Measurements from ENCODE around the gene ARMC9. TPM values are rescaled to one million over a fixed set of nuclear protein-coding genes. Genes with fewer than 3 reads are reported as not detected.
A peak's percentile ranks its signal among the peaks of the same experiment; 100 is the strongest.
"Not testable (repeated sequence)": the region's sequence is repeated elsewhere in the genome, so short reads cannot be mapped to it uniquely, and the experiment has no call there.

The ARMC9 gene
- total and polyA plus RNA-seq, 2 of the 13 experiments (the other 11 are each of a cell fraction or from before 2014, with no cell fraction given): 9.1 to 12.8 TPM

DNA sequence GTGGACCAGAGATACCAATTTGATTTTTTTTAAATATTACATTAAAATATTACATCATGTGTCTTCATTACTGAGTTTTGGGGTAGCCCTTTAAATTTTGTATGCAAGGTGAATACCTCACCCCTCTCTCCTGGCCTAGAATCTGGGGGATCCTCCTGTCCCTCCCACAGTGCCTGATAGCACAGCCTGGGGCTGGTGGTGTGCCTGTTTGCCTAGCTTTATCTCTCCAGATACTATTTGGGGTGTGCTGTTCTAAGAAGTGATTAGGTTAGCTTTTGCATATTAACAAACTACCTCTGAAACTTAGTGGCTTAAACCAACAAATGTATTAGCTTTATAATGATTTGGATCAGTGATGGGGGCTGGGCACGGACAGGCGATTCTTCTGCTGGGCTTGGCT, 176.3 kb downstream of the ARMC9 start:
- no peak for FAIRE-seq
- WGBS (ENCODE audit: low lambda C conversion rate): 100% methylated on average over 2 of the region's 2 CpGs
- Histone ChIP-seq H3K27ac (ENCODE audit: extremely low read length, insufficient read depth, low read length) (no peak overlapping the region), H3K9ac (ENCODE audit: insufficient read depth, low read depth, low read length) (no peak overlapping the region), H3K27me3 (ENCODE audit: control insufficient read depth in 1 of 2, insufficient read depth in 2 of 2, low read length in 2 of 2) (peaks cover 0 to 3% of the 10 kb centered on the region in 2 experiments; a peak in 1 of 5 replicates), H3K36me3 (replicated peaks in 1 of 2; ENCODE audit: control insufficient read depth in 1 of 2, insufficient read depth in 2 of 2, low read length in 2 of 2) (no peaks in the 10 kb centered on the region), H4K20me1 (ENCODE audit: insufficient read depth, low read length) (no peaks in the 10 kb centered on the region), H3K4me3 (replicated peaks in 1 of 3; ENCODE audit: insufficient read depth in 1 of 3, low read depth in 2 of 3, low read length in 3 of 3) (no peak overlapping the region), H3K9me3 (ENCODE audit: low read length) (no peaks in the 10 kb centered on the region), H2AFZ (ENCODE audit: low read length) (no peak overlapping the region), H3K79me2 (ENCODE audit: insufficient read depth, low read length) (no peaks in the 10 kb centered on the region), H3K4me2 (ENCODE audit: low read depth, low read length) (no peak overlapping the region), H3K4me1 (ENCODE audit: insufficient read depth, low read length) (peaks cover 21% of the 10 kb centered on the region)
- no peak for ATAC-seq
- in situ Hi-C loops (cut with HindIII; ENCODE audit: extremely low pct_ligation_motif_present, low pct_unique_long_range_greater_than_20kb): no loop called here
- BruUV-seq (replicated peaks): no TSS peak
- no peak for TF ChIP-seq ZNF710 (CRISPR knock-in tag; IDR thresholded peaks at IDR 0.05; ENCODE audit: borderline replicate concordance)
- TF ChIP-seq ZNF331 (CRISPR knock-in tag; IDR thresholded peaks at IDR 0.05): 0 out of 2 replicates have a peak, but pooled peaks have one; percentile 29
- intact Hi-C loops (cut with micrococcal nuclease; ENCODE audit: unreplicated experiment): no loop called here
- DNase-seq (ENCODE audit: low spot score): no peak
- ChIA-PET CTCF (ENCODE audit: low intra/inter-chr PET ratio, low total read pairs) (no interaction called here), POLR2A (interaction anchor here (1.0 kb wide), 1 partner anchor 90 kb away, joined by 3 read pairs; the partner anchor contains the start of gene NCL)

DNA sequence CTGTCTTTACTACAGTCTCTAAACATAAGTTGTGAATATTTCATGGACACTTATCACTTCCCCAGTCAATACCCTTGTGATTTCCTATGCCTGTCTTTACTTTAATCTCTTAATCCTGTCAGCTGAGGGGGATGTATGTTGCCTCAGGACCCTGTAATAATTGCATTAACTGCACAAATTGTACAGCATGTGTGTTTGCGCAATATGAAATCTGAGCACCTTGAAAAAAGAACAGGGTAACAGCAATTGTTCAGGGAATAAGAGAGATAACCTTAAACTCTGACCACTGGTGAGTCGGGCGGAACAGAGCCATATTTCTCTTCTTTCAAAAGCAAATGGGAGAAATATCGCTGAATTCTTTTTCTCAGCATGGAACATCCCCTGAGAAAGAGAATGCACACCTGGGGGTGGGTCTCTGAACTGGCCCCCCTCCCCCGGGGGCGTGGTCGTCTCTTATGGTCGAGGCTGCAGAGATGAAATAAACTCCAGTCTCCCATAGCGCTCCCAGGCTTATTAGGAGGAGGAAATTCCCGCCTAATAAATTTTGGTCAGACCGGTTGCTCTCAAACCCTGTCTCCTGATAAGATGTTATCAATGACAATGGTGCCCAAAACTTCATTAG, 177.7 kb downstream of the ARMC9 start:
- H3K4me2 ChIP-seq (ENCODE audit: low read depth, low read length); H3K27ac ChIP-seq (ENCODE audit: extremely low read length, insufficient read depth, low read length); POLR2A ChIA-PET; BruUV-seq (replicated peaks); in situ Hi-C loops (cut with HindIII; ENCODE audit: extremely low pct_ligation_motif_present, low pct_unique_long_range_greater_than_20kb); H3K79me2 ChIP-seq (ENCODE audit: insufficient read depth, low read length); H4K20me1 ChIP-seq (ENCODE audit: insufficient read depth, low read length); H3K4me3 ChIP-seq (replicated peaks in 1 of 3; ENCODE audit: insufficient read depth in 1 of 3, low read depth in 2 of 3, low read length in 3 of 3); H2AFZ ChIP-seq (ENCODE audit: low read length); ATAC-seq; H3K27me3 ChIP-seq (ENCODE audit: control insufficient read depth in 1 of 2, insufficient read depth in 2 of 2, low read length in 2 of 2); intact Hi-C loops (cut with micrococcal nuclease; ENCODE audit: unreplicated experiment); H3K9me3 ChIP-seq (ENCODE audit: low read length); FAIRE-seq; H3K9ac ChIP-seq (ENCODE audit: insufficient read depth, low read depth, low read length); H3K36me3 ChIP-seq (replicated peaks in 1 of 2; ENCODE audit: control insufficient read depth in 1 of 2, insufficient read depth in 2 of 2, low read length in 2 of 2); CTCF ChIA-PET (ENCODE audit: low intra/inter-chr PET ratio, low total read pairs); DNase-seq (ENCODE audit: low spot score): not testable (repeated sequence)
- peak; percentile 34; the same call in 1 of the 2 replicates for TF ChIP-seq CEBPG (CRISPR knock-in tag; IDR thresholded peaks at IDR 0.05)
- peaks cover 24% of the 10 kb centered on the region for H3K4me1 ChIP-seq (ENCODE audit: insufficient read depth, low read length)
- WGBS (ENCODE audit: low lambda C conversion rate): 40% methylated on average over 11 of the region's 11 CpGs

All from HepG2 (cell line).